Activated T-helper 2 cell treated with anti-CD3 and anti-CD28 coated beads, Interferon-gamma antibody, Interleukin-2, Interleukin-4, amounts not matched to agents 10 μg/mL and 5 μg/mL and 100 μg/mL, durations not matched to agents 14 hours and 24 hours and 36 hours (primary cell): ENCODE measurements around the gene ARID3C. TPM values are rescaled to one million over a fixed set of nuclear protein-coding genes. Genes with fewer than 3 reads are reported as not detected.

Experiments
- DNase-seq: peaks from one replicate; pipeline ENCODE4 v3.0.0; 2021; ENCODE audit warnings: low spot score
- H3K27ac Mint-ChIP-seq: one replicate; pipeline ENCODE4 v1.8.0; 2021; ENCODE audit warnings: mixed read lengths
- H3K27me3 Mint-ChIP-seq: one replicate; pipeline ENCODE4 v1.8.0; 2021; ENCODE audit warnings: low read depth, mixed read lengths
- H3K36me3 Mint-ChIP-seq: one replicate; pipeline ENCODE4 v1.8.0; 2021; ENCODE audit warnings: low read depth, mixed read lengths
- H3K4me1 Mint-ChIP-seq: one replicate; pipeline ENCODE4 v1.8.0; 2021; ENCODE audit warnings: low read depth, mixed read lengths
- H3K4me3 Mint-ChIP-seq: one replicate; pipeline ENCODE4 v1.8.0; 2021; ENCODE audit warnings: low read depth, mild to moderate bottlenecking, moderate library complexity, mixed read lengths
- H3K9me3 Mint-ChIP-seq: one replicate; pipeline ENCODE4 v1.8.0; 2021; ENCODE audit warnings: mixed read lengths
- intact Hi-C: fragments of 100-400 bp; cut with micrococcal nuclease; formaldehyde crosslinking; loops from one replicate; pipeline ENCODE4 v1.15.1; 2023
- total RNA-seq: library from RNA; stranded (reverse); gene quantifications from 2 replicates; pipeline ENCODE4 v1.2.3, GENCODE V29; 2022

ARID3C gene
- total RNA-seq, 1 donor from 2014 or later = 0.21 TPM

- no peaks in the 10 kb centered on the region for H3K36me3 Mint-ChIP-seq
- H3K27me3 Mint-ChIP-seq = peaks cover 19% of the 10 kb centered on the region
- intact Hi-C loops = no loop called here
- H3K9me3 Mint-ChIP-seq = no peaks in the 10 kb centered on the region
- no peak for DNase-seq
- H3K4me1 Mint-ChIP-seq = no peaks in the 10 kb centered on the region
- H3K27ac Mint-ChIP-seq = no peak overlapping the region
- no peak overlapping the region for H3K4me3 Mint-ChIP-seq
Measured at GRCh38 chr9:34572628-34573027, 56.2 kb downstream of the ARID3C start.

- no peak overlapping the region for H3K27ac Mint-ChIP-seq
- no peaks in the 10 kb centered on the region for H3K9me3 Mint-ChIP-seq
- H3K27me3 Mint-ChIP-seq = peaks cover 13% of the 10 kb centered on the region
- H3K4me1 Mint-ChIP-seq = no peaks in the 10 kb centered on the region
- no peak overlapping the region for H3K4me3 Mint-ChIP-seq
- intact Hi-C loops = no loop called here
- no peak for DNase-seq
- no peaks in the 10 kb centered on the region for H3K36me3 Mint-ChIP-seq
Measured at GRCh38 chr9:34572092-34572491, 56.8 kb downstream of the ARID3C start.

DNA sequence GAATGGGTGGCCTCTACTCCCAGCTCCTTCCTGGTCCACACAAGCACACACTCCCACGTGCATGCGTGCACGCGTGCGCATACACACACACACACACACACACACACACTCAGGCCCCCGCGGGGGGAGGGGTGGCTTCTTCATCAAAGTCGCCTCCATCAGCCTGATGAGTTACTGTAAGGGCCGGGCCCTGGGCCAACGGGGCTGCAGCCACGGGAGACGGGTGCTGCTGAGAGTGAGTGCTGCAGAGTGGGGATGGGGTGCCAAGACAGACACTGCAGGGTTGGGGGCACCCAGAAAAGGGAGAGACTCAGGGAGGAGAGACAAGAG, 57.4 kb downstream of the ARID3C start:
- DNase-seq = no peak
- H3K36me3 Mint-ChIP-seq = no peaks in the 10 kb centered on the region
- no peak overlapping the region for H3K27ac Mint-ChIP-seq

More for the DNA sequence above, 57.4 kb downstream of the ARID3C start:
- intact Hi-C loops = no loop called here
- Mint-ChIP-seq H3K4me1 (no peaks in the 10 kb centered on the region), H3K27me3 (peaks cover 8% of the 10 kb centered on the region), H3K9me3 (no peaks in the 10 kb centered on the region), H3K4me3 (no peak overlapping the region)

Other genes starting within 250 kb of the ARID3C start
- 17.3 and 19.7 TPM in 2 replicates for gene FAM219A, start 170.5 kb downstream of the ARID3C start, total RNA-seq
- not detected in 2 replicates for gene DNAI1, start 170.3 kb downstream of the ARID3C start, total RNA-seq
- gene ENHO, start 106.1 kb downstream of the ARID3C start, total RNA-seq = not detected in 2 replicates
- not detected in 2 replicates for gene CNTFR, start 39.3 kb downstream of the ARID3C start, total RNA-seq
- 33.7 and 35.0 TPM in 2 replicates for gene RPP25L, start 17.0 kb downstream of the ARID3C start, total RNA-seq
- gene DCTN3, start 8.6 kb downstream of the ARID3C start, total RNA-seq = 57.8 and 65.5 TPM in 2 replicates
- 105 and 109 TPM in 2 replicates for gene SIGMAR1, start 8.7 kb upstream of the ARID3C start, total RNA-seq
- 74.3 and 78.4 TPM in 2 replicates for gene GALT, start 17.6 kb upstream of the ARID3C start, total RNA-seq
- gene IL11RA, start 23.1 kb upstream of the ARID3C start, total RNA-seq = 27.4 and 33.8 TPM in 2 replicates
- 0.25 and 0.55 TPM in 2 replicates for gene CCL27, start 33.6 kb upstream of the ARID3C start, total RNA-seq
- gene CCL19, start 62.2 kb upstream of the ARID3C start, total RNA-seq = not detected in 2 replicates
- not detected in 2 replicates for gene CCL21, start 81.1 kb upstream of the ARID3C start, total RNA-seq